Measurements from ENCODE around the gene VWCE.
A peak's percentile ranks its signal among the peaks of the same experiment; 100 is the strongest.

The VWCE gene

GRCh38 chr11:61327669-61328071, 32.6 kb upstream of the VWCE start:
- DNase-seq (ENCODE audit: low spot score), result no peak

DNA sequence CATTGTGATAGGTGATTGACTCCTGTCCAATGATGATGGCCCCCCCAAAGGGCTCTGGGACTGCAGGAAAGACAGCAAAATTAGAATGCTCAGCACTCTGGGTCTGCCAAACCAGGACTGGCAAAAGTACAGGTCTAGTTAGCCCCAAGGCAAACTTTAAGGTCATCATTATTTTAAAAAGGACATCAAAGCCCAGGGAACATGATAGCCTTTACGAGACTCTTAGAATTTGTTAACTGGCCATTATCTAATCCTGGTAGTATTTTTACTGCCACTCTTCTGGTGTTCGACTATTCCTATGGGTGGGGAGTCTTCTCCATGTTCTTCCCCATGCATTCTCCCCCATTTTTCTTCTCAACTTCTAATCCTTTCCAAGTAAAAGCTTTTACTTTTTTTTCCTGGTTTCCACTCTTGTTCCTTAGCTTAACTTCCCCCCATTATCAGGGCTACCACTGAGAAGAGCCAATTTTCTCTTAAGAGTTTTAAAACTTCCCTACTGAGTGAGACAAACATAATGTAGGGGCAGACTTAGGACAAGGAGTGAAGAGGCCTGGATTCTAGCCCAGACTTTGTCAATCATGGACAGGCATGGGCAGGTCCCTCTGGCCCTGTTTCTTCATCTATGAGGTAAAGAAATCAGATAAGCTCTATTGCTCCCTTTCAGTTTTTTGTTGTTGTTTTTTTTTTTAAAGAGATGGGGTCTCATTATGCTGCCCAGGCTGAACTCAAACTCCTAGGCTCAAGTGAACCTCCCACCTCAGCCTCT, 30.7 kb upstream of the VWCE start:
- no peak for DNase-seq (ENCODE audit: low spot score)

DNA sequence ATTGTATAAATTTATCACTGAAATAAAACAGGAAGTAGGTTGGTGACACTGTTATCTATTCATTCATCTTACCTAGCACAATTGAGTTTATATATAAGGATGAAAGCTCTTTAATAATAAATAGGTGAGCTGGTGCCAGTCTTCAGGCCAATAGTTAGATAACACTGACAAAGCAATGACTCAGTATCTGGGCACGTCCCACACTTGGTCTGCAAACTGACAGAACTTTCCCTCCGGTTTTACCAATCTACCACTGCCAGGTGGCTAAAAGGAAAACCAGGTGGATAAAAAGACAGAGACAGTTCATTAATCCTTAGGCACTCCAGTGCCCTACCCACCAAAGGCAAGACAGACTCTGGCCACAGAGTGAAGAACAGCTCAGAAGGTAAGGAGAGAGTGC, 20.1 kb upstream of the VWCE start:
- no peak for DNase-seq (ENCODE audit: low spot score)

DNA sequence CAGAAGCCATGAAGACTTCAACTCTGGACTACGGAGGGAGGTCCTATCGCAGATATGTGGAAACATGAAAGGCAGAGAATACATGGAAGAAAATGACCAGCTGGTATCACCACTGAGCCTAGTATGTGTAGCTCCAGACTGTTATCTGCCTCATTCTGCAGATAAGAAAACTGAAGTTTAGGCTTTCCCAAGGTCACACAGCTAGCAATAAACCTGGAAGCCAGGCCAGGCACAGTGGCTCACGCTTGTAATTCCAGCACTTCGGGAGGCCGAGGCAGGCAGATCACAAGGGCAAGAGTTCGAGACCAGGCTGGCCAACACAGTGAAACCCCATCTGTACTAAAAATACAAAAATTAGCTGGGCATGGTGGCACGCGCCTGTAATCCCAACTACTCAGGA, 15.6 kb upstream of the VWCE start:
- DNase-seq (ENCODE audit: low spot score), result no peak

DNA sequence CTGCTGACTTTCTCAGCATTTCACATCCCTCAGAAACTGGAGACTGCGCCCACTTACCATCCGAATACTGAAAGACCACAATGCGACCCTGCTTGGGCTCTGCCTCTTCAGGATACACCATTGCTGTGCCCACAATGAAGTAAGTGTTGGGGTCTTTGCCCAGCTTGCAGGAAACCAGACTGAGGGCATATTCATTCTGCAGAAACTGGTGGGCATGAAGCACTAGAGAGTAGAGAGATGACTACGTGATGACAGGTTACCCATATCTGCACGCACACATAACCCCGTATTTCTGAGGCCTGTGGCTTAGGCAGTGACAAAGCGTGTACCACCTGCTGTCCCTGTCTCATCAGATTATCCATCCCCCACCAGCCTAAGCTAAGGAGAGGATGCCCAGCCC, 14.6 kb upstream of the VWCE start:
- DNase-seq (ENCODE audit: low spot score), result no peak

GRCh38 chr11:61309141-61309540, 14.0 kb upstream of the VWCE start:
- DNase-seq (ENCODE audit: low spot score), result no peak

GRCh38 chr11:61307354-61307753, 12.2 kb upstream of the VWCE start:
- DNase-seq (ENCODE audit: low spot score), result no peak

- DNase-seq (ENCODE audit: low spot score), result no peak
Measured at GRCh38 chr11:61306221-61306620, 11.1 kb upstream of the VWCE start.

DNA sequence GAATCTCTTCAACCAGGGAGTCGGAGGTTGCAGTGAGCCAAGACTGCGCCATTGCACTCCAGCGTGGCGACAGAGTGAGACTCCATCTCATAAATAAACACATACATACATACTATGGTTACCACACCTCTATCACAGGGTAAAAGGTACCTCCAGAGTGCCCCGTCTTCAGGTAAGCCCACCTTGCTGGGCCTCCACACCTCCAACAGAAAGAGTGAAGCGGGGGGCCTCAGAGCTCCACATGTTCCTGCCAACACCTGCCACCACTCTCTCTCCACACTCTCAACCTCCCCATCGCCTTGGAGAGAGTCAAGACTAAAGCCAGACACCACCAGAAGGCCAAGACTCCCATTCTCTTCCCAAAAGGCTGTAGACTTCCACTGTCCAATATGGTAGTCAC, 10.3 kb upstream of the VWCE start:
- no peak for DNase-seq (ENCODE audit: low spot score)

DNA sequence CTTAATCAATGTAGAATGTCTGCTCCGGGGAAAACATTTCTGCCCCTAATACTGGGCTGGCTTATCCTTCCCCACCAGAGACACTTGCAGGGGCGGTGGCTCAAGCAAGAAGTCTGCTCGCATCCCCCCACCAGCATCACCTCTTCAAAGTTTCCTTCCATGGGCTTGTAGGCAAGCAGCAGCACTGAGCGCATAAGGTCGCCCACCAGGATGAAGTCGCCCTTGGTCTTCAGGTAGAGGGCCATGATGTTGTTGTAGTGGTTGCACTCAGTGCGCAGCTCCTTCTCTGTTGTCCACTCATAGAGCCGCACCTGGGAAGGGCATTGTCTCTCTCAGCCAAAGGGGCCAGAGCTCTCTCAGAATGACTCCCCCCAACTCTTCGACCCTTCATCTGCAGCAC, 8.6 kb upstream of the VWCE start:
- no peak for DNase-seq (ENCODE audit: low spot score)

DNA sequence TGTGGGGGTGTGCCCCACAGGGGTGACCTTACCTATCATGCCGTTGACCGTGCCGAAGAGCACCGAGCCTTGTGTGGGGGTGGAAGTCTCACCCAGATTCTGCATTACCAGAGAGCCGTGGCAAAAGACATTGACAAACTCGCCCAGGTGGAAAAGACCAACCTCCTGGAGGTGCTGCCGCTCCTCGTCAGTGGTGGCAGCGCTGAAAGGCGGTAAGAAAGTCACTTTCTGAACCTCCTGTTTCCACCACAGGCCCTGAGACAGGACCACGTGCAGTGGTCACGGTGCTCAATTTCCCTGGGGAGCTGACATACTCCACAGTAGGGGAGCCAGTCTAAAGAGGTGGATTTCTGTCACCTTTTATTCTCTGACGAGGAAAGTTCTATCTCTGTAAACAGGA, 7.4 kb upstream of the VWCE start:
- no peak for DNase-seq (ENCODE audit: low spot score)

DNA sequence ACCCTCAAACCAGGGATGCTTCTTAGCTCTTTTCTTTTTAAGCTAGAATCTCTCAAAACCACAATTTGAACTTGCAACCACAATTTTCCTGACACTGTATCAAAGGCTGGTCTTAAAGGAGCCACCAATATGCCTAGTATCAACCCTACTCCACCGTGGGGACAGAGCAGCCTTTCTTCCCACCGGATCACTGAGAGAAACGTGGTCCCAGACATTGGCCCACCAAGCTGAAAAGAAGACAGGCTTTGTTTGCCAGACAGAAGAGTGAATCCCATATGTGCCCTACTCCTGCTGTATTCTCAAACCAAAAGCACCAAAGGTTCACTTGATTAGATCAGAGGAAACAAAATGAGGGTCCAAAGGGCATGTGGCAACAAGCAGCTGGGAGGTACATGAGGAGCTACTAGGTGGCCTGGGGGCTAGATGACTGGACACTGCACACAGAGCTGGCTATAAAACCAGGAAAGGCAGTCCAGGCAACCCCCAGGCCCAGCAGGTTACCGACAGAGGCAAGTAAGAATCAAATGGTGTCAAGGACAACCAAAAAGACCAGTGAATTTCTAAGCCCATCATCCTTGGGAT, 3.6 kb upstream of the VWCE start:
- no peak for DNase-seq (ENCODE audit: low spot score)

- DNase-seq (ENCODE audit: low spot score), result no peak
Measured at GRCh38 chr11:61297746-61298145, 2.6 kb upstream of the VWCE start.

DNA sequence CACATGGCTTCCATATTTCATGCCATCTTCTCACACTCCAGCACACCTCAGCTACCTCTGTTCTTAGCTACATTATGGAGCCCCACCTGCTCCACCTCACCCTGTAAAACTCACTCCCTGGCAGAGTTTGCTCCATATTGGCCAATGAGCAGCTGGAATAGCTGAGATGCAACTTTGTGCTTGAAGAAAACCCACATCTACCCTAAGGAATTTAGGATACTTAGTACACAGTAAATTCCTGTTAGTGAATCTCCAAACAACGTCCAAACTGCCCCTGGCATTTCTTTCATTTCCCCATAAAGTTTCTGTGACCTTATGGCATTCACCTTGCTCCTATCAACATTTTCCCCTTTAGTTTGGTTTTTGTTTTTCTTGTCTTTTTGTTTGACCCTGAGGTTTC, 2.2 kb upstream of the VWCE start:
- no peak for DNase-seq (ENCODE audit: low spot score)

GRCh38 chr11:61295596-61295926, 445 bp upstream of the VWCE start:
- DNase-seq (ENCODE audit: low spot score), result no peak

DNA sequence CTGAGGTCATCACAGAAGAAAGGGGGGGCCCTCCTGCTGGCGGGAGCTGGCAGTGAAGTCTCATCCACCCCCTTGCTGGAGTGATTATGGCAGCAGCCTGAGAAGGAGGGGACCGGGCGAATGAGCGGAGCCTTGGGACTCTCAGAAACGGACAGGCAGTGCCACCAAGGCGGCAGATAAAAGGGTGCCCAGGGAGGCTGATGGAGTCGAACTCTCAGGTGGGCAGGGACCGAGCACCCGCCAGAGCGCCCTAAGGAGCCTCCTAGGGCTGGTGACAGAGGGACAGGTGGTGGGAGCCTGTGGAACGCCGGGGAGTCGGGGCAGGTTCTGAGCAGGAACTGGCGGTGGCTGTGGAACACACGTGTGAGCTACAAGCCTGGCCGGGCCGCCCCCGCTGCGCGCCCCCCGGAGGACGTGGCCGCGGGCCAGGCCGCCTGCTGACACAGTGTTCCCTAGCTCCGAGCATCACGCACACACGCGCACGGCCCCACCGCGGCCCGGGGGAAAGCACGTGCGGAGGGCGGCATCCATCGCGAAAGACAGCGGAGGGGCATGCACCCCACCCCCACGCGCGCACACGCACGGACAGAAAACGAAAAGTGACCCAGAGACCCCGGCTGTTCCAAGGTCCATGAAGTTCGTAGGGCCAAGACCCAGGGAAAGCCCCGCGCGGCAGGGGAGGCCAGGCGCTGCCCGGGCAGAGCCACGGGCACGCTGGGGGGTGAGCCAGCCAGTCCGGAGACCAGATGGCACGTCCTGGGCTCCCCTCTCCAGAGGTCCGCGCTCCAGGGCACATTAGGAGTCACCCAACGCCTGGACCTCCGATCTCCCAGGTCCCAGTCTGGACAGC, 1.0 kb downstream of the VWCE start:
- peak; percentile 64 for DNase-seq (ENCODE audit: low spot score)

- no peak for DNase-seq (ENCODE audit: low spot score)
Measured at GRCh38 chr11:61292356-61292755, 2.8 kb downstream of the VWCE start.

DNA sequence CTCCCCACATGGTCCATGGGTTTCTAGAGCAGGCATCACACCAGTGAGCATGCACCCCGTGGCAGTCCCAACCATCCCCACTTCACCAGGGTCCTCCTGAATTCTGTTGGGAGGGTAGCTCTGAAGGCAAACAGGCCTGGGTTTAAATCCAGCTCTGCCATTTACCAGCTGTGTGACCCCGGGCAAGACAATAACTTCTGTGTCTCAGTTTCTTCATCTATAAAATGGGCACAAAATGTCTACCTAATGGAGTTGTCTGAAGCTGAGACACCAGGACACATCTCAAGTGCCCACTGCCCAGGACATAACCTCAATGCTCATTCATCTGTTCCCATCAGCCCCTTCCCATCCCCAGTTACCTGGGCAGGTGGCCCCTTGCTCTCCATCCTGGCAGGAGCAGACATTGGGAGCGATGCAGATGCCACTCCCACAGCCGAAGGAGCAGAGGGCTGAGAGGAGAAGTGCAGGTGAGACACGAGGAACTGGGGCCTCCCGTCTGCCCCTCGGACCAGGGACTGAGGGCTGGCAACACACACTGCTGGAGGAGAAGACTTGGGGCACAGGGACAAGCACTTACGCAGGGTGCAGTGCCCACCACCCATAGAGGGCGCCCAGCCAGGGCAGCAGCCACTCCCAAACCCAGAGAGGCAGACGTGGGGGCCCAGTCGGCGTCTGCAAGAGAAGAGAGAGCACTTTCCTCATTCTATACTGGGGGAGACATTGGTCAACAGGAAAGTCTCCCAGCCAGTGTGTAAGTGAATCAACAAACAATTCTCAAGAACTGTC, 4.0 kb downstream of the VWCE start:
- DNase-seq (ENCODE audit: low spot score), result peak; percentile 39

DNA sequence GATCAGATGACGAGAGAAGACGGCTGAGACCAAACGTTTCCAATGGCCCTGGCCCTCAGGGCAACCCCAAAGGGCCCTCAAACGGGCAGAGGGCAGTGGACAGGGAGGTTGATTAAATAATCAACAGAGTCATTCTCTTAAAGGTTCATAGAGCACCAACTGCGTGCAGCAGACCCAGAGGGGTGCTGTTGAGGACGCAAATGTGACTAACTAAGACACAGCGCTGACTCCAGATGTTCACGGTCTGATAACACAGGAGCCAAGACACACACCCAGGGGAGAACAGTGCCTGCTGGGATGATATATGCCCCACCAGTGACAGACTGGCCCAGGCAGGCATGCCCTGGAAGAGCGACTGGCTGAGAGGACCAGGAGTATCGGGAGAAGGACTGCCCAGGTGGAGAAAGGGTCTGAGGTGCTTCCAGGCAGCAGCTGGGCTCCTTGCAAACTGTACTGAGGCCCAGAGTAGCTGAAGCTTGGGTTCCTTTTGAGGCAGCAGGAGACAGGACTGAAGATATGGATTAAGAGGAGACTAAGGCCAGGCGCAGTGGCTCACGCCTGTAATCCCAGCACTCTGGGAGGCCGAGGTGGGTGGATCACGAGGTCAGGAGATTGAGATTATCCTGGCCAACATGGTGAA, 7.7 kb downstream of the VWCE start:
- DNase-seq (ENCODE audit: low spot score), result no peak

- DNase-seq (ENCODE audit: low spot score), result no peak
Measured at GRCh38 chr11:61283613-61284012, 11.5 kb downstream of the VWCE start.

GRCh38 chr11:61281581-61282250, 13.4 kb downstream of the VWCE start:
- DNase-seq (ENCODE audit: low spot score), result peak; percentile 96
